ENCODE measurements around the gene FNDC3A. TPM values are rescaled to one million over a fixed set of nuclear protein-coding genes. Genes with fewer than 3 reads are reported as not detected.
"Not testable (repeated sequence)": the region's sequence is repeated elsewhere in the genome, so short reads cannot be mapped to it uniquely, and the experiment has no call there.

FNDC3A gene
- total RNA-seq, 1 donor from 2014 or later: 69.3 TPM

- H4K20me1 ChIP-seq (ENCODE audit: low read depth): no peaks in the 10 kb centered on the region
- no peaks in the 10 kb centered on the region for H3K36me3 ChIP-seq
- H3K27me3 ChIP-seq: no peaks in the 10 kb centered on the region
- H3K9me3 ChIP-seq (ENCODE audit: low read depth): no peaks in the 10 kb centered on the region
- Mint-ChIP-seq H3K27ac (no peak overlapping the region), H3K4me3 (no peak overlapping the region), H3K9me3 (peaks cover 6% of the 10 kb centered on the region), H3K36me3 (peaks cover 24% of the 10 kb centered on the region), H3K27me3 (ENCODE audit: insufficient read depth, low read depth) (no peaks in the 10 kb centered on the region), H3K4me1 (peaks cover 2% of the 10 kb centered on the region)
- no peak overlapping the region for H3K27ac ChIP-seq
- no peak overlapping the region for H2AFZ ChIP-seq (replicated peaks)
- no peak overlapping the region for H3K4me3 ChIP-seq
- H3F3A ChIP-seq (ENCODE audit: low read depth): no peaks in the 10 kb centered on the region
- no peak for DNase-seq (ENCODE audit: low spot score)
- H3K4me1 ChIP-seq: no peaks in the 10 kb centered on the region
- H3K79me2 ChIP-seq (ENCODE audit: low read depth): no peaks in the 10 kb centered on the region
- no peak for TF ChIP-seq EZH2phosphoT487 (IDR thresholded peaks at IDR 0.05)
- no peak for TF ChIP-seq CTCF (IDR thresholded peaks at IDR 0.05)
- TF ChIP-seq EZH2 (IDR thresholded peaks at IDR 0.05): no peak
- H3K4me2 ChIP-seq: no peak overlapping the region
- H3K9ac ChIP-seq: no peak overlapping the region
Observed at GRCh38 chr13:49057176-49057575, 81.5 kb downstream of the FNDC3A start.

- Histone ChIP-seq H3K36me3 (no peaks in the 10 kb centered on the region), H3K27ac (no peak overlapping the region), H3K4me3 (no peak overlapping the region), H3K79me2 (ENCODE audit: low read depth) (no peaks in the 10 kb centered on the region), H3K4me2 (no peak overlapping the region), H3F3A (ENCODE audit: low read depth) (no peaks in the 10 kb centered on the region), H3K9me3 (ENCODE audit: low read depth) (no peaks in the 10 kb centered on the region), H4K20me1 (ENCODE audit: low read depth) (no peaks in the 10 kb centered on the region), H3K4me1 (no peaks in the 10 kb centered on the region), H2AFZ (replicated peaks) (no peak overlapping the region), H3K27me3 (no peaks in the 10 kb centered on the region), H3K9ac (no peak overlapping the region)
- TF ChIP-seq EZH2 (IDR thresholded peaks at IDR 0.05): no peak
- no peak for TF ChIP-seq CTCF (IDR thresholded peaks at IDR 0.05)
- TF ChIP-seq EZH2phosphoT487 (IDR thresholded peaks at IDR 0.05): no peak
- Mint-ChIP-seq H3K27ac (no peak overlapping the region), H3K27me3 (ENCODE audit: insufficient read depth, low read depth) (no peaks in the 10 kb centered on the region), H3K4me1 (peaks cover 2% of the 10 kb centered on the region), H3K4me3 (no peak overlapping the region), H3K36me3 (peaks cover 22% of the 10 kb centered on the region), H3K9me3 (peaks cover 2% of the 10 kb centered on the region)
- DNase-seq (ENCODE audit: low spot score): no peak
Observed at GRCh38 chr13:49058761-49059160, 83.0 kb downstream of the FNDC3A start.

- H3K27me3 Mint-ChIP-seq (ENCODE audit: insufficient read depth, low read depth): no peaks in the 10 kb centered on the region
- no peak overlapping the region for H3K9ac ChIP-seq
- TF ChIP-seq EZH2phosphoT487 (IDR thresholded peaks at IDR 0.05) (no peak), EZH2 (IDR thresholded peaks at IDR 0.05) (no peak), CTCF (IDR thresholded peaks at IDR 0.05) (no peak)
Observed at GRCh38 chr13:49060678-49061387, 85.1 kb downstream of the FNDC3A start.

GRCh38 chr13:49061388-49061752 is 85.7 kb downstream of the FNDC3A start:
- not testable (repeated sequence) for H3K27me3 ChIP-seq; DNase-seq (ENCODE audit: low spot score); H3K9me3 ChIP-seq (ENCODE audit: low read depth); H3K4me1 ChIP-seq; H3K4me3 Mint-ChIP-seq; H2AFZ ChIP-seq (replicated peaks); H3F3A ChIP-seq (ENCODE audit: low read depth); H3K9me3 Mint-ChIP-seq; H3K4me2 ChIP-seq; H3K4me1 Mint-ChIP-seq; H3K36me3 ChIP-seq; H3K4me3 ChIP-seq; H4K20me1 ChIP-seq (ENCODE audit: low read depth); H3K27me3 Mint-ChIP-seq (ENCODE audit: insufficient read depth, low read depth); H3K27ac Mint-ChIP-seq; H3K9ac ChIP-seq; H3K79me2 ChIP-seq (ENCODE audit: low read depth); H3K27ac ChIP-seq
- H3K36me3 Mint-ChIP-seq: peaks cover 16% of the 10 kb centered on the region

More at GRCh38 chr13:49060678-49061387, 85.1 kb downstream of the FNDC3A start:
- Mint-ChIP-seq H3K27ac (no peak overlapping the region), H3K4me3 (no peak overlapping the region), H3K9me3 (peaks cover 2% of the 10 kb centered on the region), H3K4me1 (no peaks in the 10 kb centered on the region), H3K36me3 (peaks cover 19% of the 10 kb centered on the region)
- Histone ChIP-seq H3K79me2 (ENCODE audit: low read depth) (no peaks in the 10 kb centered on the region), H3K36me3 (no peaks in the 10 kb centered on the region), H3K27ac (no peak overlapping the region), H3K27me3 (no peaks in the 10 kb centered on the region), H3K4me3 (no peak overlapping the region), H4K20me1 (ENCODE audit: low read depth) (no peaks in the 10 kb centered on the region), H3K4me2 (no peak overlapping the region), H3K4me1 (no peaks in the 10 kb centered on the region), H3K9me3 (ENCODE audit: low read depth) (no peaks in the 10 kb centered on the region), H2AFZ (replicated peaks) (no peak overlapping the region), H3F3A (ENCODE audit: low read depth) (no peaks in the 10 kb centered on the region)
- no peak for DNase-seq (ENCODE audit: low spot score)

Data from neural progenitor cell (in vitro differentiated cells).